GM18873 (cell line): Measurements from ENCODE around the gene AGAP9.
"Not testable (repeated sequence)": the region's sequence is repeated elsewhere in the genome, so short reads cannot be mapped to it uniquely, and the experiment has no call there.

Experiments
- ATAC-seq: cut with Tn5 transposase; IDR thresholded peaks from one replicate; pipeline ENCODE4 v1.9.1; 2021; ENCODE audit warnings: mild to moderate bottlenecking, moderate library complexity, moderate number of reproducible peaks; ENCODE audit not compliant: unreplicated experiment, low FRiP score

Gene AGAP9

GRCh38 chr10:47523475-47523874 is at the start of gene AGAP9:
TSS of gene AGAP9 (minus strand) at chr10:47523638. CDS start at chr10:47523526, 112 bp downstream.
- not testable (repeated sequence) for ATAC-seq

DNA sequence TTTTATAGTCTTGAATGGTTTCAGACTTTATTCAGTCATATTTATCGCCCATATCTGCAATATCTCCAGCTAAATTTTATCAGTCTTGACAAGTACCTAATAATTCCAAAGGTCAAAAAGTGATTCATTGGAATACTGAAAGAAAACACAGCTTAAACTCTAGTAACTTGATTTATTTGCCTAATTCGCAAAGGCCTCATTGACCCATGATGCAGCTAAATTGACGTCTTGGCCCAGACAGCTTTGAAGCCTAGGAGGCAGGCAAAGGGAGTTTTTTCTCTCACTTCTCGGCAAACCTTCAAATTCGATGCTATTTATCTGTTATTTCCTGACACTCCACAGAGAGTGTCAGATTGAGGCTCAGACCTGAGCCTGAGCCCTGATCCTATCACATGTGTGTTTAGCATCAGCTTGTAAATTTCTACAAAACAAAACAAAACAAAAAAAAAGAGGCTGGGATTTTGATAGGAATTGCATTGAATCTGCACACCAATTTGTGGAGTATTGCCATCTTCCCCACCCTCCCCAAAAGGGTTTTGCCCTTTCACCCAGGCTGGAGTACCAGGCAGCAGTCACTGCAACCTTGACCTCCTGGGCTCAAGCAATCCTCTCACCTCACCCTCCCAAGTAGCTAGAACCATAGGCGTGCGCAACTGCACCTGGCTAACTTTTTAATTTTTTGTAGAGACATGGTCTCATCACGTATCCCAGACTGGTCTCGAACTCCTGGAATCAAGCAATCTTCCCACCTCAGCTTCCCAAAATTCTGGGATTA is 47.9 kb upstream of the AGAP9 start:
- not testable (repeated sequence) for ATAC-seq

DNA sequence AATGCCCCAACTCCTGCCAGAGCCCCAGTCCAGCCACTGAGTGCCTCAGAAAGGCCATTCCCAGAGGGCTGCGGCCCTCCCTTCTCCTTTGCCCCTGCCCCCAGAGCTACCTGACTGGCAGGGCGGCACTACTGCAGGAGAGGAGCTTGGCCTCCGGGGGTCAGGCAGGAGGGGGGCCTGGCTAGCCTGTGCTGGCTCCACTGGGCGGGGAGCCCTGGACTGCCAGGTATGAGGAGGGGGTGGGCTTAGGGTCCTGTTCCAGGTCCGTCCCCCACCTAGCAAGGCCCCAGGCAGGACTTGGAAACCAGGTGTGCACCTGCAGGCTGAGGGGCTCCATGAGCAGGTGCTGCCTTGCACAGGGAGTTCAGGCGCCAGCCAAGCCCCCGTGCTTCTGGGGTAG is 43.3 kb upstream of the AGAP9 start:
- not testable (repeated sequence) for ATAC-seq

GRCh38 chr10:47566108-47566699 is 42.8 kb upstream of the AGAP9 start:
- not testable (repeated sequence) for ATAC-seq

DNA sequence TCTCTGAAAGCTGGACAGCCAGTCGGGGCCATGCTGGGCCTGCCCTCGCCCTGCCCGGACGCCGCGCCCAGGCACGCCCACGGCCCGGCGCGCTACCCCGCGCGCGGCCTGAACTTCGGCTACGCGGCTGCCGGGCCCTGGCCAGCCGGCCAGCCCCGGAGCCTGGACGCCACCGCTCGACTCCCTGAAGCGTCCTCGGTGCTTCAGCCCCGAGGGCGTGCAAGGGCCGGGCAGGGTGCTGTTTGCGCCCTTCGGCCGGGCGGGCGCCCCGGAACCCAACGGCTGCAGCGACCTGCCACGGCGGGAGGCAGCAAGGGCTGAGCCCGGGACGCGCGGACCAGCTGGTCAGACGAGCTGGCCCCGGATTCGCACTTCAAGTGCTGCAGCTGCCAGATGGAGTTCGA is 42.1 kb upstream of the AGAP9 start:
- ATAC-seq = not testable (repeated sequence)

GRCh38 chr10:47564953-47565352 is 41.5 kb upstream of the AGAP9 start:
- ATAC-seq = not testable (repeated sequence)

DNA sequence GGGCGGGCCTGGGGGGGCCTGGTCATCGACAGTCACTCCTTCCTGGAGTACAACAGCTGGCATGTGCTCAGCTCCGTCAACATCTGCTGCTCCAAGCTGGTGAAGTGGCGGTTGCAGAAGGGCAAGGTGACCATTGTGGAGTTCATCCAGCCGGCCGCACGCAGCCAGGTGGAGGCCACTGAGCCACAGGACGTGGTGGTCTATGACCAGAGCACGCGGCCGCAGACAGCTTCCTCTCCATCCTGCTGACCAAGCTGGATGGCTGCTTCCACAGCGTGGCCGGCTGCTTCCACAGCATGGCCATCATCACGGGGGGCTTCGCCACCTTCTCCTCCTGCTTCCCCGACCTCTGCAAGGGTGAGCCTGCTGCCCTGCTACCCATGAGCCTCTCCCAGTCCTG is 40.9 kb upstream of the AGAP9 start:
- ATAC-seq = not testable (repeated sequence)

DNA sequence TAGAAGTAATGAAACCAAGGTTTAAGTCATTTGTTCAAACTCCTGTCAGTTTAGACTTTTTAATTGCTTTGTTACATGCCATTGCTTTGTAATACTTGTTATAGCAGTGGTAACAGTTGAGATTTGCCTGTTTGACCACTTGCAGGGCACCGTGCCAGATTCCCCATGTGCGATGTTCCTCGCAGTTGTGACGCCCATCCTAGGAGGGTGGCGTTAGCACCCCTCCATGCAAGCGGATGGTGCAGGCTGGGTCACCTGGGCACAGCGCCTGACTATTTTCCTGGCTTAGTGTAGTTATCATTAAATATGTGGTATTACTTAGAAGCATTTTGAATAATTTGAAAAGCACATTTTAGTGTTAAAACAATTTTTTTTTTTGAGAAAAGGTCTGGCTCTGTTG is 37.0 kb upstream of the AGAP9 start:
- ATAC-seq = not testable (repeated sequence)

DNA sequence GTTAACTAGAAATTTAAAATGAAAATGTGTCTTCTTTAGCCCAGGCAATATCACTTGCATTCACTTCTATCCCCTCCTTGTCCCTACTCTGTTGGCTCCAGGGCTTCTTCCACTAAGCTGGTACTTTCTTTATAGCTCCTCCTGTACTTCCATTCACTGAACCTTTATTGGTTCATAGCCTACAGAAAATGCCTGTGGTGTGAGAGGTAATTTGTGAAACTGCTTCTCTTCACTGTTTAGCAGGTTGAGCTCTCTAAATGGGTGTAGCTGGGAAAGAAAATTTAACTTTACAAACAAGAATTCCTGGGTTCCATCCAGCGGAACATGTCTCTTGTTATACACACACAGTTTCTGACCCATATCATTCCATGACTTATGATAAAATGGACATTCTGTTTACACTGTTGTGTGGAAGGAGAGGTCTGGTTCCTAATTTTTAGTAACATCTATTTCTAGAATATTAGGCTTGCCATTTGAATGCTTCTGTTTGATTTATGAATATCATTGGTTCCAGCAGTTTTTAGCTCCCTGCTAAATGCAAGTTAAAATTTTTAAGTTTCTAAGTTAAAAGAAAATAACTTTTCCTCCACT is 36.4 kb upstream of the AGAP9 start:
- ATAC-seq = not testable (repeated sequence)

GRCh38 chr10:47558109-47558508 is 34.7 kb upstream of the AGAP9 start:
- not testable (repeated sequence) for ATAC-seq

DNA sequence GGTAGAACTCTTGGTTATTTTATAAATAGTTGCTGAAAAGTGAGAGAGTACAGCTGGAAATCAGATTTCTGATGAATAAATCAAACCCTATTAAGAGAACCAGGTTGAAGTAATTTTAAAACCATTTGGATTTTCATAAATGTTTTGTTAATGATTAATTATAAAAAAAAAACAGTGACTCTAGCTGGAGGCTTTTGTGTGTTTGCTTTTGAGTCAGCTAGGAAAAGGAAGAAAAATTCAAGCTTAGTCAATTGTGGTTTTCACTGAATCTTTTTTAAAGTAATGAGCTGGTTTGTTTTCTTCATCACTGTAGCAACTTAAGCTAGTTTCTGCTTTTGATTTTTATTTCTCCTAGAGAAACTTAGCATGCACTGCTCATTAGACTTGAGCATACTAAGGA is 34.2 kb upstream of the AGAP9 start:
- ATAC-seq = not testable (repeated sequence)

GRCh38 chr10:47555334-47555733 is 31.9 kb upstream of the AGAP9 start:
- not testable (repeated sequence) for ATAC-seq

- not testable (repeated sequence) for ATAC-seq
Observed at GRCh38 chr10:47554552-47554951, 31.1 kb upstream of the AGAP9 start.

DNA sequence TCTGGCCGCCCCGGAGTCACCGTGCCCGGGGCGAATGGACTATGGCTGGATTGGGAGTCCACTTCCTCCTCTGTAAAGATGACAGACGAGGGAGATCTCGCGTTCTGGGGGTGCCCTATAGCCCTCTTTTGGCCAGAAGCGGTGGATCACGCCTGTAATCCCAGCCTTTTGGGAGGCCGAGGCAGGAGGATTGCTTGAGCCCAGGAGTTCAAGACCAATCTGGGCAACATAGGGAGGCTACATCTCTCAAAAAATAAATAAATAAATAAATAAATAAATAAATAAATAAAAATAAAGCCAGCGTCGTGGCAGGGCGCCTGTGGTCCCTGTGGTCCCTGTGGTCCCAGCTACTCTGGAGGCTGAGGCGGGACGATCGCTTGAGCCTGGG is 30.4 kb upstream of the AGAP9 start:
- ATAC-seq = not testable (repeated sequence)

DNA sequence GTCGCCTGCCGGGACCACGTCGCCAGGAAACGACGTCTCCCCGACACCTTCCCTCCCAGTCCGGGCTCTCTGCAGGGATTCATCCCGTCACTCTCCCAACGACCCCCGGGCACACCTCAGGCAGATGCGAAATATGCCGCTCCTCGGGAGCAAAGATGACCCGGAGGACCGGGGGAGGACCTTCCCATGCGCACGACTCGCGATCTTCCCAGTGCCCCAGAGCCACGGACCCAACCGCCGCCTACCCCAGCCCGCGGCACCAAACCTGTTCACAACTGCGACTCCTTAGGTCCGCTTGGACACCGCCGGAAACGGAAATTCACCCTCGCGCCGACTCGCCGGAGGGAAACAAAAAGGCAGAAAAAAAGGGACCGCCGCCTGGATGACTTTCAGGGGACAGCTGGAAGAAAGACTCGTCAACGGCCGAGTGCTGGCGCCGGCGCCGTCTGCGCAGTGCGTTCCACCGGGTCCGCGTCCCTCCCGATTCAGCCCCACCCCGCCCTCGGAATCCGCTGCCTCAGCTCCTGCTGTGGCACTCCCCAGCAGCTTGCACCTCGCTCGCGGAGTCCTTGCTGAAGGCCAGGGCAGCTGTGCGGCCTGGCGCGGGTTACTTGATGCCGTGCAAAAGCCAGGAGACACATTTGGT is 29.9 kb upstream of the AGAP9 start:
- peak; percentile 69 for ATAC-seq

GRCh38 chr10:47552719-47553118 is 29.3 kb upstream of the AGAP9 start:
- peak; percentile 70 for ATAC-seq

- ATAC-seq = not testable (repeated sequence)
Observed at GRCh38 chr10:47547286-47547685, 23.8 kb upstream of the AGAP9 start.

GRCh38 chr10:47536430-47536829 is 13.0 kb upstream of the AGAP9 start:
- not testable (repeated sequence) for ATAC-seq

DNA sequence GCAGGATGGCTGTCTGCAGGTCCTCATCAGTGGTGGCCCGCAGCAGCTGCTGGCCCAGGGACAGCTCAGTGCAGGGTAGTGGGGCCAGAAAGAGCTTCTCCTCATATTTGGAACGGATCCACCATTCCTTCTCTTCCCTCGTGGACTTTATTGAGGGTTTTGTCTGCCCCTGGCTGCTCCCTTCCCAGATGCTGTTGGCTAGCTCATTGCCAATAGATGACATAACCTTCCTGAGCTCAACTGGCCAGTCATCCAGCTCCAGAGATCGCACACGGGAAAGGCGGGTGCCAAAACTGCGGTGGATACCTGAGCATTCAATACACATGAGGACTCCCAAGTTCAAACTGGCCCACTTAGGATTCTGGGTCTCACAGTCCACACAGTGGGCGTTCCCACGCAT is 21.1 kb downstream of the AGAP9 start:
- not testable (repeated sequence) for ATAC-seq

DNA sequence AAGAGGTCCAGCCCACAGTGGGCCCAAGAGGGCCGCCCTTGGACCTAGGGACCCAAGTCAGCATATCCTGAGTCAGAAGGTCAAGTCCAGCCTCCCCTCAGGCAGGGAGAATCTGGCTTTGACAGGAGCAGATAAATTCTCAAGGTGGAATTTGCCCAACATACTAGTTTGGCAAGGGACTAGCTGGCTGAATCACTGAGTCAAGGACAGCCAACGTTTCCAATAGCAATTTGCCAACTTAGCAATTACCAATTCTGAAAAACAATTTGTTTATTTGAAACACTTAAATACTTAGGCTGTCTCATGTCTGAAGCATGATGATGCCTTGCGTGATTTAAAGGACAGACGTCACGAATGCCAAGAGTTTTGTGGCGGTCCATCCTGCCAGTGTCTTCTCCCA is 29.2 kb downstream of the AGAP9 start:
- ATAC-seq = not testable (repeated sequence)

- not testable (repeated sequence) for ATAC-seq
Observed at GRCh38 chr10:47491600-47491999, 31.8 kb downstream of the AGAP9 start, which contains the start of gene FAM25G. TSS of gene FAM25G (minus strand) at chr10:47491700. CDS start at chr10:47491674, 26 bp downstream.
